Activated naive CD8-positive, alpha-beta T cell treated with anti-CD3 and anti-CD28 coated beads, Interleukin-2, amount 10 ng/mL, durations not matched to agents 7 days and 5 days (primary cell): ENCODE data around the gene KXD1. TPM values are rescaled to one million over a fixed set of nuclear protein-coding genes. Genes with fewer than 3 reads are reported as not detected.

ENCODE experiments used
- ATAC-seq: fragments of 150-1000 bp; cut with Tn5 transposase; one replicate; pipeline ENCODE4 v1.10.0; 2021; ENCODE audit warnings: low read depth, moderate library complexity
- POLR2A ChIA-PET: fragments of 350-600 bp; sonication (Branson Sonifier 250); formaldehyde crosslinking; loops from one replicate; lab custom pipeline; 2021; ENCODE audit warnings: antibody characterized with exemption; lab: Charles Lee
- DNase-seq: peaks from one replicate; pipeline ENCODE4 v3.0.0; 2021
- H3K27ac Mint-ChIP-seq: one replicate; pipeline ENCODE4 v1.8.0; 2022; ENCODE audit warnings: mild to moderate bottlenecking, mixed read lengths
- H3K27me3 Mint-ChIP-seq: one replicate; pipeline ENCODE4 v1.8.0; 2022; ENCODE audit warnings: mild to moderate bottlenecking, moderate library complexity, mixed read lengths
- H3K36me3 Mint-ChIP-seq: one replicate; pipeline ENCODE4 v1.8.0; 2021; ENCODE audit warnings: mild to moderate bottlenecking, mixed read lengths
- H3K4me1 Mint-ChIP-seq: one replicate; pipeline ENCODE4 v1.8.0; 2021; ENCODE audit warnings: mixed read lengths
- H3K4me3 Mint-ChIP-seq: one replicate; pipeline ENCODE4 v1.8.0; 2022; ENCODE audit warnings: mild to moderate bottlenecking, moderate library complexity, mixed read lengths
- H3K9me3 Mint-ChIP-seq: one replicate; pipeline ENCODE4 v1.8.0; 2021; ENCODE audit warnings: mixed read lengths
- total RNA-seq, 2 experiments: library from RNA; stranded (reverse); gene quantifications; one replicate each; pipeline ENCODE4 v1.2.3, GENCODE V29; 2021

The KXD1 gene
- total RNA-seq, 2 experiments from 2014 or later, result 96.7 to 105 TPM

DNA sequence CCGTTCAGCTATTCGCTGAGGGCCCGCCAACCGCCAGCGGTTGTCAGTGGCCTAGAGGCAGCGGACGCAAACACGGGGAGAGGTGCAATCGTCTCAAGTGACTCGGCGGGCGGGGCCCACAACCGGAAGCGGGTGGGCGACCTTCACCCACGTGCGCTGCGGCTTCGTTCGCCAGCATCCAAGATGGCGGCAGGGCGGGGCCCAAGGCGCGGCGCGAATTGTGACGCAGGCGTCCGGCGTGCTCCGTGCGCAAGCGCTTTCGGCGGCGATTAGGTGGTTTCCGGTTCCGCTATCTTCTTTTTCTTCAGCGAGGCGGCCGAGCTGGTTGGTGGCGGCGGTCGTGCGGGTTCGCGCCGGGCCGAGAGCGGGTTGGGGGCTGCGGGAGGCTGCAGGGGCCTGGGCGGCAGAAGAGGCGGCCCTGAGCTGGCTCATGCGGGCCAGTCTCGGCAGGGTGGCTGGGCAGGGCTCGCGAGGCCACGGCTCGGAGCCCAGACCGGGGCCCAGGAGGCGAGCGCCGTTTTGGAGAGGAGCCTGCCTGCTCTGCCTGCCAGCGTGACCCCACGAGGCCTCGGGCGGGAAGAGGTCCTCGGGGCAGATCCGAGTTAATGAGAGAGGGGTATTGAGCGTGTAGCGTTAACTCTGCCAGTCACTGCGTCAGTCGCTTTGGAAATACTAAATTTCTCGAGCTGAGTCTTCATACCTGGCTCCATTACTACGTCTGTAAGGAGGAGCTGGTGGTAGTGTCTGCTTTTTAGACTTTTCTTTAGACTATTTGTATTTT lies 14.1 kb downstream of the KXD1 start, which contains the start of gene UBA52:
Gene UBA52 (plus strand): TSS at position 294 of the 781 bp plus-strand sequence. CDS start 1,444 bp downstream, outside the sequence.
- DNase-seq, result peak; percentile 100
- peak; percentile 93 for ATAC-seq
- no peaks in the 10 kb centered on the region for H3K9me3 Mint-ChIP-seq
- H3K36me3 Mint-ChIP-seq, result peaks cover 23% of the 10 kb centered on the region
- POLR2A ChIA-PET, result interaction anchor here (0.6 to 4.3 kb wide), 22 partner anchors 9 to 639 kb away, joined by 3 to 80 read pairs (median 4); partner anchors contain the start of genes CCDC124, COPE, DDX49 and ELL
- H3K27ac Mint-ChIP-seq, result peak within 1 kb of the TSS; percentile 92
- peaks cover 16% of the 10 kb centered on the region for H3K4me1 Mint-ChIP-seq
- H3K27me3 Mint-ChIP-seq, result no peaks in the 10 kb centered on the region
- peak within 1 kb of the TSS; percentile 97 for H3K4me3 Mint-ChIP-seq

DNA sequence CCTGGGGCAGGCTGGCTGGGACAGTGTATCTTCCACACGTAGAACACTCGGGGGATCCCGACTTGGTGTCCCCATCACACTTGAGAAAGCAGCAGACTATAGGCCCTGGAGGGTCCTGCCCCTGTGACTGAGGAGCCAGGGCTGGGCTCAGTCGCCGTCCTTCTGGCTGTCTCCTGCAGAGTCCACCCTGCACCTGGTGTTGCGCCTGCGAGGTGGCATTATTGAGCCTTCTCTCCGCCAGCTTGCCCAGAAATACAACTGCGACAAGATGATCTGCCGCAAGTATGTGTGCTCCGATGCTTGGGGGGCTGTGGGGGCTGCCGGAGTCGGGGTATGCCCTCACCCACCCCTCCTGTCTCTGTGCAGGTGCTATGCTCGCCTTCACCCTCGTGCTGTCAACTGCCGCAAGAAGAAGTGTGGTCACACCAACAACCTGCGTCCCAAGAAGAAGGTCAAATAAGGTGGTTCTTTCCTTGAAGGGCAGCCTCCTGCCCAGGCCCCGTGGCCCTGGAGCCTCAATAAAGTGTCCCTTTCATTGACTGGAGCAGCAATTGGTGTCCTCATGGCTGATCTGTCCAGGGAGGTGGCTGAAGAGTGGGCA lies 17.1 kb downstream of the KXD1 start:
- Mint-ChIP-seq H3K4me1 (peaks cover 18% of the 10 kb centered on the region), H3K36me3 (peaks cover 18% of the 10 kb centered on the region), H3K27ac (peak overlapping the region; percentile 13), H3K27me3 (no peaks in the 10 kb centered on the region), H3K9me3 (no peaks in the 10 kb centered on the region), H3K4me3 (no peak overlapping the region)
- POLR2A ChIA-PET, result no interaction called here
- DNase-seq (no peak), ATAC-seq (no peak)

DNA sequence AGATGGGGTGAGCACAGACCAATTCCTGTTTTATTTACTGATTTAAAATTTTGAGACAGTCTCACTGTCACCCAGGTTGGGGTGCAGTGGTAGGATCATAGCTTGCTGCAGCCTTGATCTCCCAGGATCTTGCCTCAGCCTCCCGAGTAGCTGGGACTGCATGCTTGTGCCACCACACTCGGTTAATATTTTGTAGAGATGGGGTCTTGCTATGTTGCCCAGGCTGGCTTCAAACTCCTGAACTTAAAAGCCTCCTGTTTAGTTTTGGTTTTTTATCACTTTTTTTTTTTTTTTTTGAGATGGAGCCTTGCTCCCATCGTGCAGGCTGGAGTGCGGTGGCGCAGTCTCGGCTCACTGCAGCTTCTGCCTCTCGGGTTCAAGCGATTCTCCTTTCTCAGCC lies 18.7 kb downstream of the KXD1 start:
- POLR2A ChIA-PET, result interaction anchor here (1.1 to 1.5 kb wide), 3 partner anchors 10 to 19 kb away, joined by 4 to 6 read pairs (median 4); partner anchors contain the start of genes KXD1 and REX1BD

DNA sequence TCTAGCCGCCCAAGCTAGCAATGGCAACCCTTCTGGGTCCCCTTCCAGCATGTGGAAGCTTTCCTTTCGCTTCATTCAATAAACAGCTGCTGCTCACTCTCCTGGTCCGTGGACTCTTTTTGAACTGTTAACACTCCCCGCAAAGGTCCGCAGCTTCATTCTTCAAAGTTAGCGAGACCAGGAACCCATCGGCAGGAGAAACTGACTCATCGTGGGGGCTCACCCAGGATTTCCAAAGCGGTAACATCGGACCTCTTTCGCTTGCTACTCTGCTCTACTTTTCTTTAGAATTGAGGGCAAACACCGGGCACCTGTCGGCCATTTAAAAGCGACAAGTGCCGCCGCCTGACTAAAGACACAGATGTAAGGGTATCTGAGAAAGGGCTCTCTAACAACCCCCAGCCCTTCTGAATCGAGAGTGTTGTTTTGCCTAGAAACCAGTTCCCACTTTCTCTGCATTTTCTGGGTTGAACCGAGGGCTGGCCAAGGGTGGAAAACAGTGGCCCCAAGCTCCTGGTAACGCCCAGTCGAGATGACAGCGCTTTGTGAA lies 19.8 kb downstream of the KXD1 start:
- ATAC-seq (no peak), DNase-seq (no peak)
- Mint-ChIP-seq H3K27me3 (no peaks in the 10 kb centered on the region), H3K4me3 (no peak overlapping the region), H3K4me1 (peaks cover 12% of the 10 kb centered on the region), H3K27ac (no peak overlapping the region), H3K36me3 (peaks cover 12% of the 10 kb centered on the region), H3K9me3 (no peaks in the 10 kb centered on the region)
- POLR2A ChIA-PET, result interaction anchor here (0.6 kb wide), 1 partner anchor 10 kb away, joined by 3 read pairs; no protein-coding TSS in a partner anchor

More for the DNA sequence above, 18.7 kb downstream of the KXD1 start:
- H3K9me3 Mint-ChIP-seq, result no peaks in the 10 kb centered on the region
- H3K27ac Mint-ChIP-seq, result no peak overlapping the region
- peaks cover 16% of the 10 kb centered on the region for H3K36me3 Mint-ChIP-seq
- H3K27me3 Mint-ChIP-seq, result no peaks in the 10 kb centered on the region
- H3K4me1 Mint-ChIP-seq, result peaks cover 15% of the 10 kb centered on the region
- H3K4me3 Mint-ChIP-seq, result no peak overlapping the region
- no peak for DNase-seq
- ATAC-seq, result no peak

DNA sequence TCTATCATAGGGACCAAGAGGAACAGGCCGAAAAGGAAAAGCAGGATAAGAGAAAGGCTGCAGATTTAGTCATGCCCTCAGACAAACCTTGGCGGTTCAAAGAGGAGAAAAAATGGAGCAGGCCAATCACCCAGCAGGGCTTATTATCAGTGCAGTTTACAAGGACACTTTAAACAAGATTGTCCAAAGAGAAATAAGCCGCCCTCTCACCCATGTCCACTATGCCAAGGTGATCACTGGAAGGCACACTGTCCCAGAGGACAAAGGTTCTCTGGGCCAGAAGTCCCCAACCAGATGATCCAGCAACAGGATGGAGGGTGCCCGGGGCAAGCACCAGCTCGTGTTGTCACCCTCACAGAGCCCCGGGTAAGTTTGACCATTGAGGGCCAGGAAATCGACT lies 22.6 kb downstream of the KXD1 start:
- Mint-ChIP-seq H3K27ac (no peak overlapping the region), H3K4me1 (peaks cover 7% of the 10 kb centered on the region), H3K4me3 (no peak overlapping the region), H3K9me3 (no peaks in the 10 kb centered on the region), H3K36me3 (peaks cover under 1% of the 10 kb centered on the region), H3K27me3 (peaks cover 4% of the 10 kb centered on the region)
- POLR2A ChIA-PET, result interaction anchor here (2.8 kb wide), 1 partner anchor 9 kb away, joined by 16 read pairs; the partner anchor contains the start of gene UBA52
- DNase-seq, result no peak
- no peak for ATAC-seq

DNA sequence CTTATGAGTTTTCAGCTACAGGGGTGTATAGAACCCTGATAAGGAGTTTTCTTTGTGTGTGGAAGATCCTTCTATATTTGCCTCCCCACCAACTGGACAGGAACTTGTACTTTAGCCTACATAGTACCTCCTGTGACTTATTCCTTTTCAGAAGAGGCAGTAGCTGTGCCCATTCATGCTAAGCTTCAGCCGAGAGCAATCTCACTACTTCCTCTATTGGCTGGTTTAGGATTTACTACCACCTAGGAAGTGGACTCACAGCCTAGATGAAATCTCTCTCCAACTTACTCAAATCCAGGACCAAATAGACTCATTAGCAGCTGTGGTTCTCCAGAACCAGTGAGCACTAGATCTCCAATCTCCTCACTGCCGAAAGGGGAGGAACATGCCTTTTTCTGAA lies 28.6 kb downstream of the KXD1 start:
- Mint-ChIP-seq H3K4me1 (peaks cover 31% of the 10 kb centered on the region), H3K27me3 (peaks cover 4% of the 10 kb centered on the region), H3K9me3 (no peaks in the 10 kb centered on the region), H3K36me3 (peaks cover 5% of the 10 kb centered on the region), H3K27ac (peak overlapping the region; percentile 42), H3K4me3 (peak overlapping the region; percentile 25)
- ATAC-seq, result no peak
- POLR2A ChIA-PET, result interaction anchor here (0.8 to 5.5 kb wide), 5 partner anchors 10 to 65 kb away, joined by 3 to 80 read pairs (median 3); partner anchors contain the start of genes ELL and UBA52
- DNase-seq, result no peak

DNA sequence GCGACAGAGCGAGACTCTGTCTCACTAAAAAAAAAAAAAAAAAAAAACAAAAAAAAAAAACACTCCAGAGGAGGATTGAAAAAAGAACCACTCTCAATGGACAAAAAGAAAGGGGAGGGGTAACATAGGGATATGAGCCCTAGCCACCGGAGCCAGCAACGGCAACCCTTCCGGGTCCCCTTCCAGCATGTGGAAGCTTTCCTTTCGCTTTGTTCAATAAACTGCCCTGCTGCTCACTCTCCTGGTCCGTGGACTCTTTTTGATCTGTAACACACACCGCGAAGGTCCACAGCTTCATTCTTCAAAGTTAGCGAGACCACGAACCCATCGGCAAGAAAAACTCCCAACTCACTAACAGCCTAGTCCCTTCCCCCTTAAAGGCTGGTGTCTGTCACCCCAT lies 29.9 kb downstream of the KXD1 start:
- POLR2A ChIA-PET, result interaction anchor here (0.6 to 5.5 kb wide), 10 partner anchors 10 to 501 kb away, joined by 3 to 80 read pairs (median 10); partner anchors contain the start of genes ELL, FKBP8, IL12RB1 and KXD1
- H3K9me3 Mint-ChIP-seq, result no peaks in the 10 kb centered on the region
- peaks cover 5% of the 10 kb centered on the region for H3K36me3 Mint-ChIP-seq
- H3K27ac Mint-ChIP-seq, result peak overlapping the region; percentile 97
- no peak for ATAC-seq
- H3K4me3 Mint-ChIP-seq, result peak overlapping the region; percentile 93
- peaks cover 31% of the 10 kb centered on the region for H3K4me1 Mint-ChIP-seq
- H3K27me3 Mint-ChIP-seq, result peaks cover 4% of the 10 kb centered on the region
- no peak for DNase-seq

DNA sequence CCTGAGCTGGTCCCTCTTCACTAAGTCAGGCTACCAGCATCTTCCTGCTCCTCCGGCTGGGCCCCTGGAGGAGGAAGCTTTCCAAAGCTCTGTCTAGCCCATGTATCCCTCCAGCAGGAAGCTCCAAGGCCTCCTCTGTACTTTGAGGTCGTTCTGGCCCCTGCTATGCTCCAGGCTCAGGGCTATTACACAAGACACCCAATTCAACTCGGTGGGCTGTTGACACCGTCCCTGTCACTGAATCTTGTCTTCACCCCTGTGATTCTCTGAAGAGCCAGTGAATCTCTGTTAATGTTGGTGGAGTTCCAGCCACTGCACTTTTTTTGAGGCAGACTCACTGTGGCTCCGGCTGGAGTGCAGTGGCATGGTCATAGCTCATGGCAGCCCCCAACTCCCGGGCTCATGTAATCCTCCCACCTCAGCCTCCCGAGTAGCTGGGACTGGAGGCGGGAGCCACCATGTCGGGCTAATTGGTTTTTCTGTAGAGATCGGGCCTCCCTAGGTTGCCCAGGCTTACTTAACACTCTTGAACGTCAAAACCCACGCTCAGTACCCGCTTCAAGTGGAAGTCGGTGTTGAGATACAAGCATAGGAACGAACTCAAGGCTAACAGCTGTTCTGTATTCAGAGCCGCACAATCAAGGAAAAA lies 30.4 kb downstream of the KXD1 start:
- POLR2A ChIA-PET, result interaction anchor here (0.6 to 5.5 kb wide), 16 partner anchors 12 to 931 kb away, joined by 3 to 80 read pairs (median 5); partner anchors contain the start of genes ELL, FKBP8, KXD1 and UBA52
- Mint-ChIP-seq H3K4me3 (peak overlapping the region; percentile 93), H3K9me3 (no peaks in the 10 kb centered on the region), H3K27me3 (peaks cover 4% of the 10 kb centered on the region), H3K4me1 (peaks cover 31% of the 10 kb centered on the region), H3K36me3 (peaks cover 5% of the 10 kb centered on the region), H3K27ac (peak overlapping the region; percentile 97)
- DNase-seq (no peak), ATAC-seq (peak; percentile 11)

DNA sequence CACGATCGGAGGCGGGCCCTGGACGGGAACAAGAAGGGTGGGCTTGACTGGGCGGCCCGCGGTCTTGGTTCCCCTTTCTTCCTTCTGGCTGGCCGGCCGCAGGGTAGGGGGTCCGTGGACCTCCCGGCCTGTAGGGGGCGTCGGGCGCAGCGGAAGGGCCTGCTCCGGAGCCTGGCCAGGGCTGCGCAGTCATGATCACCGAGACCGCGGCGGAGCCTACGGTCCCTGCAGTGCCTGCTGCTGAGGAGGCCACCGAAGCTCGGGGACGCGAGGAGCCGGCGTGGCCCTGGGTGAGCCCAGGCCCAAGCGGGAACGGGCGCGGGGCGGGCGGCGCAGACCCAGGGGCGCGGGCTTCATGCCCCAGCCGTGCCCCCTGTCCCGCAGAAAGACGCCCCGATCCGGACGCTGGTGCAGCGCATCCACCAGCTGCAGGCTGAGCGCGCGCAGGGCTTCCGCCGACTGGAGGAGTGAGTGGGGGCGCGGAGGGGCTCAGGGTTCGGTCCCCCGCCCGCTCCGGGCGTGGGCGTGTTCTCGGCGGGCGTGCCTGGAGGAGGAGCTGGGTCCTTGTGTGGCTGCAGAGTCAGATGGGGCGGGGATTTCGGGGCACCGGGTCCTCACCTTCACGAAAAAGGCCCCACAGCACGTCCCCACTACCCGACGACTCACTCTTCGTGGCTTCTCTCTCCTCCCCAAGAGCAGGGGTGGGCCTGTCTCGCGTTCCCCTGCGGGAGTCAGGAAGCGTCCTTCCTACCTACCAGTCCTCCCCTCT lies 31.1 kb downstream of the KXD1 start, which contains the start of gene REX1BD:
Gene REX1BD (plus strand): TSS at position 188 of the 769 bp plus-strand sequence. CDS start 4 bp downstream, at position 192.
- Mint-ChIP-seq H3K4me3 (peak within 1 kb of the TSS; percentile 93), H3K4me1 (peaks cover 33% of the 10 kb centered on the region), H3K9me3 (no peaks in the 10 kb centered on the region), H3K36me3 (peaks cover 5% of the 10 kb centered on the region), H3K27ac (peak within 1 kb of the TSS; percentile 97), H3K27me3 (peaks cover 4% of the 10 kb centered on the region)
- POLR2A ChIA-PET, result interaction anchor here (0.6 to 5.5 kb wide), 22 partner anchors 13 to 930 kb away, joined by 3 to 80 read pairs (median 5); partner anchors contain the start of genes COMP, ELL, FKBP8 and KXD1
- DNase-seq, result peak; percentile 90
- ATAC-seq, result peak; percentile 79

DNA sequence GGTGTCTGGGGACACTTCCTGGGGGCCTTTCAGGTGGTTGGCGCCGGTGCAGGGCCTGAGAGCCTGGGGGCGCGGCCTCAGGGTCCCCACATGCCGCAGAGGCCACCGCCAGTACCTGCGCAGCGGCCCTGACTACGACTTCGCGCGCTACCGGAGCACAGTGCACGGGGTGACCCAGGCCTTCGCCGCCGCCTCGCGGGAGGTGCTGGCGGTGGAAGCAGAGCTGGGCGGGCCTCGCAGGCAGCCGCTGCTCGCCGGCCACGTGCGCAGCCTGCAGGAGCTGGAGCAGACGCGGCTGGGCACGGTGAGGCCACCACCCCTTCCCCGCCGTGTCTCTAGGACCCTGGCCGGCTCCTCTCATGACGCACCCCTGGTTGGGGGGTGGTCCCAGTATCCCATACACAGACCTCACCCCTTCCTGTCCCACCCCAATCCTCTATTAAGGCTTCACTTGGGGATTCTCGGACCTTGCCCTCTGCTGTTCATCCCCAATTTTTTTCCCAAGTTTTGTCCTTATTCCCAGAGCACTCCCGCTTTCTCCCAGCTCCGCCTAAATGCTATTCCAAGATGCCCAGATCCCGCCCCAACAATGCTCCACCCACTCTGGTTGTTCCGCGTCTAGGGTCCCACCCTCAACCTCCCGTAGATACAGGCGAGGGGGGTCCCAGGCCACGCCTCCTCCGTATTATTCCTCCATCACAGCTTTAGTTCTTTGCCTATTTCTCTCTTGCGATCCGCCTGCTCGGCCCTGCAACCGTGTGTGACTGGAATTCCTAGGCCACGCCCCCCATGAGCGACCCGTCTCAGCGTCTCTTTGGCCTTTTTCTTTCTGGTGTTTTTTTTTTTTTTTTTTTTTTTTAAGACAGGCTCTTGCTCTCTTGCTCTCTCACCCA lies 32.0 kb downstream of the KXD1 start:
- Mint-ChIP-seq H3K9me3 (no peaks in the 10 kb centered on the region), H3K27ac (peak overlapping the region; percentile 97), H3K4me1 (peaks cover 31% of the 10 kb centered on the region), H3K27me3 (peaks cover 2% of the 10 kb centered on the region), H3K36me3 (peaks cover 5% of the 10 kb centered on the region), H3K4me3 (peak overlapping the region; percentile 93)
- ATAC-seq (peak; percentile 67), DNase-seq (peak; percentile 86)
- POLR2A ChIA-PET, result interaction anchor here (0.6 to 5.5 kb wide), 18 partner anchors 14 to 267 kb away, joined by 3 to 80 read pairs (median 5); partner anchors contain the start of genes ELL, FKBP8, KXD1 and SSBP4
